K562 (cell line): Measurements from ENCODE around the gene ZBTB16. TPM values are rescaled to one million over a fixed set of nuclear protein-coding genes. Genes with fewer than 3 reads are reported as not detected.

Experiments
- CBFA2T3 ChIP-seq: fragments of 450-650 bp; IDR thresholded peaks from 2 replicates; pipeline ENCODE4 v1.6.1; 2017
- DNMT1 ChIP-seq: fragments of 450-650 bp; IDR thresholded peaks from 2 replicates; pipeline ENCODE4 v1.6.1; 2016; ENCODE audit warnings: antibody characterized with exemption, mild to moderate bottlenecking
- HLTF ChIP-seq: fragments of 450-650 bp; IDR thresholded peaks from 2 replicates; pipeline ENCODE4 v1.6.1; 2016
- KLF16 ChIP-seq: IDR thresholded peaks from 2 replicates; pipeline ENCODE4 v1.6.1; 2016; ENCODE audit warnings: antibody characterized with exemption
- MBD2 ChIP-seq: sonication (generic); IDR thresholded peaks from 2 replicates; pipeline ENCODE4 v1.6.1; 2016; ENCODE audit warnings: low read depth, borderline replicate concordance
- NEUROD1 ChIP-seq: fragments of 150-350 bp; IDR thresholded peaks from 2 replicates; pipeline ENCODE4 v1.6.1; 2014; ENCODE audit warnings: borderline replicate concordance, low read length, low read depth; ENCODE audit not compliant: partially characterized antibody
- NFIX ChIP-seq: fragments of 250-450 bp; sonication (Bioruptor Pico); IDR thresholded peaks from 2 replicates; pipeline ENCODE4 v1.4.0; 2020; ENCODE audit warnings: low read depth, mild to moderate bottlenecking, moderate library complexity
- RBBP5 ChIP-seq: fragments of 200-600 bp; sonication (generic); IDR thresholded peaks from 2 replicates; pipeline ENCODE4 v1.6.1; 2012; ENCODE audit warnings: borderline replicate concordance, mild to moderate bottlenecking, low read length, control low read depth, inconsistent platforms; ENCODE audit not compliant: insufficient read depth, poor library complexity, severe bottlenecking
- SMARCE1 ChIP-seq: fragments of 450-650 bp; IDR thresholded peaks from 2 replicates; pipeline ENCODE4 v1.7.1; 2016; ENCODE audit warnings: mild to moderate bottlenecking
- SRF ChIP-seq, 2 experiments: fragments of 250-450, 450-650 bp in 1 of 2; sonication (Bioruptor Pico) in 1 of 2; sonication (generic) in 1 of 2; formaldehyde crosslinking; IDR thresholded peaks; 2 replicates each; pipeline versions ENCODE4 v1.5.0 to v1.5.1; 2020 to 2022; ENCODE audit warnings: mild to moderate bottlenecking in 1 of 2, missing genetic modification reagents in 1 of 2
- TAF15 ChIP-seq: fragments of 200-400 bp; formaldehyde crosslinking; IDR thresholded peaks from 2 replicates; pipeline ENCODE4 v1.6.1; 2017; ENCODE audit warnings: mild to moderate bottlenecking, low read depth, low read length, moderate library complexity
- ZFX ChIP-seq: sonication (generic); formaldehyde crosslinking; IDR thresholded peaks from 2 replicates; pipeline ENCODE4 v1.8.0; 2022; ENCODE audit warnings: mild to moderate bottlenecking, missing genetic modification reagents, moderate library complexity
- ZKSCAN1 ChIP-seq: fragments of 150-350 bp; IDR thresholded peaks from 2 replicates; pipeline ENCODE4 v1.6.1; 2016; ENCODE audit warnings: low read depth, low read length
- ZNF184 ChIP-seq: sonication (generic); formaldehyde crosslinking; IDR thresholded peaks from 2 replicates; pipeline ENCODE4 v1.5.0; 2020; ENCODE audit warnings: missing genetic modification reagents
- ZNF431 ChIP-seq: sonication (generic); formaldehyde crosslinking; IDR thresholded peaks from 2 replicates; pipeline ENCODE4 v1.8.0; 2022; ENCODE audit warnings: mild to moderate bottlenecking, missing genetic modification reagents
- ZNF830 ChIP-seq: fragments of 250-450 bp; sonication (Bioruptor Pico); IDR thresholded peaks from 2 replicates; pipeline ENCODE4 v1.5.0; 2021; ENCODE audit warnings: mild to moderate bottlenecking
- polyA plus RNA-seq, 8 experiments: library from polyadenylated mRNA; depleted of rRNA in 4 of 8; stranded (reverse) in 5 of 8; unstranded in 3 of 8; fragments of >200 nt; fragmentation: Nextera tagmentation in 2 of 8; fragmentation: Illumina TruSeq in 1 of 8; extraction: Ambion mirVana in 2 of 8; extraction: Trizol in 1 of 8; gene quantifications; 2 replicates each; pipeline versions ENCODE4 v1.2.1 to v1.2.3, GENCODE V29; 2011 to 2014; ENCODE audit warnings: inconsistent platforms in 1 of 8, missing spikeins in 1 of 8
- total RNA-seq, 7 experiments: library from RNA; depleted of rRNA in 6 of 7; stranded (reverse); fragments of >200 nt in 6 of 7; fragmentation: Illumina TruSeq in 2 of 7; extraction: Trizol in 2 of 7; gene quantifications; 2 replicates each; pipeline versions ENCODE4 v1.2.1 to v1.2.3, GENCODE V29; 2011 to 2021; ENCODE audit warnings: low replicate concordance in 1 of 7
- TF ChIP-seq, protein P1 (sequence below): fragments of 450-650 bp; IDR thresholded peaks from 2 replicates; pipeline ENCODE4 v1.6.1; 2018; ENCODE audit not compliant: partially characterized antibody
- TF ChIP-seq, protein P2 (sequence below): IDR thresholded peaks from 2 replicates; pipeline ENCODE4 v1.6.1; 2011; ENCODE audit warnings: borderline replicate concordance, low read depth, mild to moderate bottlenecking, moderate library complexity, low read length; ENCODE audit not compliant: insufficient read depth, poor library complexity, severe bottlenecking
- TF ChIP-seq, protein P3 (sequence below): IDR thresholded peaks from 2 replicates; pipeline ENCODE4 v1.6.1; 2011; ENCODE audit not compliant: insufficient read length; ENCODE audit errors: extremely low read depth
- TF ChIP-seq, protein P4 (sequence below): conservative IDR thresholded peaks from 2 replicates; pipeline ENCODE4 v1.6.1; 2011; ENCODE audit warnings: low read depth, mild to moderate bottlenecking, low read length; ENCODE audit not compliant: control insufficient read depth

The ZBTB16 gene
- total and polyA plus RNA-seq, 9 of the 15 experiments (the other 6 are each of a cell fraction or from before 2014, with no cell fraction given), result 0.06 to 0.40 (median 0.24) TPM; not detected in 4

DNA sequence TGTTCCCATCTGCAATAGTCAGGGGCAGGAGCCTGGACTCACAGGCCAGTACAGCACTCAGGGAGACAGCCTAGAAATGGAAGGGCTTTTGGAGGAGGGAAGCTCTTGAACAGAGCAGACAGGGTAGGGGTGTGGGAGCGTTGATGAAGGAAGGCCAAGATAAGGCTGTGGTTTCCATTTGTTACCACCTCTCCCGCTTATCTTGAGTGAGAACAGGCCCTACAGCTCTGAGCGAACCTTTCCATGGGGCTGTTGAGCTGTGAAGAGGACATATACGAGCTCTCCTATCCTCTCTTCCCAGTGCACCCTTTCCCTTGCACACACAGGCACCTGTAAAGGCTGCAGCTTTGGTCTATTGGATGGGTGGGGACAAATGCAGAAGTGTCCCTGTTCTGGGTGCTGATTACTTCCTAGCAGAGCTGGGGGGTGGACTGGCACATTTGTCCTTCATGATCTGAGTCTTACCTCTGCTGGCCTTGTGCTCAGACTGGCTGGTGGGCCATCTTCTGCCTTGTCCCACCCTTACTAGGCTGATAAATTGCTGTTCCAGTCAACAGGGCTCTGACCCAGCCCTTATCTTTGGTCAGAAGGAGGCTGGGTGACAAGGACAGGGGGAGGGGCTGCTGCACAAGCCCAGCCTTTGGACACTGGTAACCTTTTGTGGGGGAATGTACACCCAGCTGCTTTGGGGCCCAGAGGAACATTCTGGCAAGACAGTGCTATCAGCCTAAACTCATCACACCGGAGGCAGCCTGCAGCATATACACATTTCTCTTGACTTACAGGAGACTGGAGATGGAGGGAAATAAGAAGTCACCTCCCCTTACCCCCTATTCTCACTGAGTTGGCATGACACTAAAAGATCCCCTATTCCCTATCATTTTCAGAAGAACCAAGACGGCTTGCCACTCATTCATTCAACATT is 156.6 kb downstream of the ZBTB16 start (continued):
- TF ChIP-seq, protein P1, sequence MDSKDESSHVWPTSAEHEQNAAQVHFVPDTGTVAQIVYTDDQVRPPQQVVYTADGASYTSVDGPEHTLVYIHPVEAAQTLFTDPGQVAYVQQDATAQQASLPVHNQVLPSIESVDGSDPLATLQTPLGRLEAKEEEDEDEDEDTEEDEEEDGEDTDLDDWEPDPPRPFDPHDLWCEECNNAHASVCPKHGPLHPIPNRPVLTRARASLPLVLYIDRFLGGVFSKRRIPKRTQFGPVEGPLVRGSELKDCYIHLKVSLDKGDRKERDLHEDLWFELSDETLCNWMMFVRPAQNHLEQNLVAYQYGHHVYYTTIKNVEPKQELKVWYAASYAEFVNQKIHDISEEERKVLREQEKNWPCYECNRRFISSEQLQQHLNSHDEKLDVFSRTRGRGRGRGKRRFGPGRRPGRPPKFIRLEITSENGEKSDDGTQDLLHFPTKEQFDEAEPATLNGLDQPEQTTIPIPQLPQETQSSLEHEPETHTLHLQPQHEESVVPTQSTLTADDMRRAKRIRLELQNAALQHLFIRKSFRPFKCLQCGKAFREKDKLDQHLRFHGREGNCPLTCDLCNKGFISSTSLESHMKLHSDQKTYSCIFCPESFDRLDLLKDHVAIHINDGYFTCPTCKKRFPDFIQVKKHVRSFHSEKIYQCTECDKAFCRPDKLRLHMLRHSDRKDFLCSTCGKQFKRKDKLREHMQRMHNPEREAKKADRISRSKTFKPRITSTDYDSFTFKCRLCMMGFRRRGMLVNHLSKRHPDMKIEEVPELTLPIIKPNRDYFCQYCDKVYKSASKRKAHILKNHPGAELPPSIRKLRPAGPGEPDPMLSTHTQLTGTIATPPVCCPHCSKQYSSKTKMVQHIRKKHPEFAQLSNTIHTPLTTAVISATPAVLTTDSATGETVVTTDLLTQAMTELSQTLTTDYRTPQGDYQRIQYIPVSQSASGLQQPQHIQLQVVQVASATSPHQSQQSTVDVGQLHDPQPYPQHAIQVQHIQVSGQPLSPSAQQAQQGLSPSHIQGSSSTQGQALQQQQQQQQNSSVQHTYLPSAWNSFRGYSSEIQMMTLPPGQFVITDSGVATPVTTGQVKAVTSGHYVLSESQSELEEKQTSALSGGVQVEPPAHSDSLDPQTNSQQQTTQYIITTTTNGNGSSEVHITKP, result peak; percentile 97
- TF ChIP-seq, protein P2, sequence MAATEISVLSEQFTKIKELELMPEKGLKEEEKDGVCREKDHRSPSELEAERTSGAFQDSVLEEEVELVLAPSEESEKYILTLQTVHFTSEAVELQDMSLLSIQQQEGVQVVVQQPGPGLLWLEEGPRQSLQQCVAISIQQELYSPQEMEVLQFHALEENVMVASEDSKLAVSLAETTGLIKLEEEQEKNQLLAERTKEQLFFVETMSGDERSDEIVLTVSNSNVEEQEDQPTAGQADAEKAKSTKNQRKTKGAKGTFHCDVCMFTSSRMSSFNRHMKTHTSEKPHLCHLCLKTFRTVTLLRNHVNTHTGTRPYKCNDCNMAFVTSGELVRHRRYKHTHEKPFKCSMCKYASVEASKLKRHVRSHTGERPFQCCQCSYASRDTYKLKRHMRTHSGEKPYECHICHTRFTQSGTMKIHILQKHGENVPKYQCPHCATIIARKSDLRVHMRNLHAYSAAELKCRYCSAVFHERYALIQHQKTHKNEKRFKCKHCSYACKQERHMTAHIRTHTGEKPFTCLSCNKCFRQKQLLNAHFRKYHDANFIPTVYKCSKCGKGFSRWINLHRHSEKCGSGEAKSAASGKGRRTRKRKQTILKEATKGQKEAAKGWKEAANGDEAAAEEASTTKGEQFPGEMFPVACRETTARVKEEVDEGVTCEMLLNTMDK, result no peak
- TF ChIP-seq SRF (CRISPR knock-in tag; IDR thresholded peaks at IDR 0.05) (peak in 1 of 2 experiments; percentile 56; a peak in 1 of 4 replicates), ZNF184 (CRISPR knock-in tag) (no peak), KLF16 (peak; percentile 96), HLTF (no peak), ZKSCAN1 (peak; percentile 65; the same call in 1 of the 2 replicates), MBD2 (peak; percentile 72), RBBP5 (peak; percentile 93), DNMT1 (0 out of 2 replicates have a peak, but pooled peaks have one; percentile 6), ZNF830 (no peak), ZFX (peak; percentile 54), CBFA2T3 (peak; percentile 98), TAF15 (no peak), NFIX (CRISPR knock-in tag) (no peak), NEUROD1 (peak; percentile 83), ZNF431 (0 out of 2 replicates have a peak, but pooled peaks have one; percentile 13), SMARCE1 (peak; percentile 98)
- TF ChIP-seq, protein P3, sequence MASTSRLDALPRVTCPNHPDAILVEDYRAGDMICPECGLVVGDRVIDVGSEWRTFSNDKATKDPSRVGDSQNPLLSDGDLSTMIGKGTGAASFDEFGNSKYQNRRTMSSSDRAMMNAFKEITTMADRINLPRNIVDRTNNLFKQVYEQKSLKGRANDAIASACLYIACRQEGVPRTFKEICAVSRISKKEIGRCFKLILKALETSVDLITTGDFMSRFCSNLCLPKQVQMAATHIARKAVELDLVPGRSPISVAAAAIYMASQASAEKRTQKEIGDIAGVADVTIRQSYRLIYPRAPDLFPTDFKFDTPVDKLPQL, result peak; percentile 40
- TF ChIP-seq, protein P4, sequence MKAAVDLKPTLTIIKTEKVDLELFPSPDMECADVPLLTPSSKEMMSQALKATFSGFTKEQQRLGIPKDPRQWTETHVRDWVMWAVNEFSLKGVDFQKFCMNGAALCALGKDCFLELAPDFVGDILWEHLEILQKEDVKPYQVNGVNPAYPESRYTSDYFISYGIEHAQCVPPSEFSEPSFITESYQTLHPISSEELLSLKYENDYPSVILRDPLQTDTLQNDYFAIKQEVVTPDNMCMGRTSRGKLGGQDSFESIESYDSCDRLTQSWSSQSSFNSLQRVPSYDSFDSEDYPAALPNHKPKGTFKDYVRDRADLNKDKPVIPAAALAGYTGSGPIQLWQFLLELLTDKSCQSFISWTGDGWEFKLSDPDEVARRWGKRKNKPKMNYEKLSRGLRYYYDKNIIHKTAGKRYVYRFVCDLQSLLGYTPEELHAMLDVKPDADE, result 0 out of 2 replicates have a peak, but pooled peaks have one; percentile 67
